Naive thymus-derived CD4-positive, alpha-beta T cell (primary cell): ENCODE measurements around the gene BCL2. TPM values are rescaled to one million over a fixed set of nuclear protein-coding genes. Genes with fewer than 3 reads are reported as not detected.
"Not testable (repeated sequence)": the region's sequence is repeated elsewhere in the genome, so short reads cannot be mapped to it uniquely, and the experiment has no call there.

Experiments used
- ATAC-seq: fragments of 150-1000 bp; cut with Tn5 transposase; 2 replicates; pipeline ENCODE4 v1.10.0; 2021; ENCODE audit warnings: mild to moderate bottlenecking, moderate library complexity
- CTCF ChIA-PET: fragments of 350-600 bp; sonication (Branson Sonifier 250); formaldehyde crosslinking; loops from one replicate; lab custom pipeline; 2021; ENCODE audit warnings: antibody characterized with exemption; lab: Charles Lee
- POLR2A ChIA-PET: fragments of 350-600 bp; sonication (Branson Sonifier 250); formaldehyde crosslinking; loops from one replicate; lab custom pipeline; 2021; ENCODE audit warnings: antibody characterized with exemption, inconsistent platforms; lab: Charles Lee
- DNase-seq, 9 donors: peaks; one replicate each; pipeline versions ENCODE4 v3.0.0 to v3.0.0-alpha.2; 2020 to 2022; ENCODE audit warnings: mixed read lengths in 1 of 9
- H3K27ac ChIP-seq: one replicate; pipeline ENCODE4 v1.7.0; 2013; ENCODE audit warnings: mild to moderate bottlenecking, low read depth, low read length, moderate library complexity
- H3K27me3 ChIP-seq, 2 donors: one replicate each; pipeline ENCODE4 v1.7.0; 2013; ENCODE audit warnings: low read length in 2 of 2, mild to moderate bottlenecking in 2 of 2, moderate library complexity in 2 of 2; ENCODE audit not compliant: control insufficient read depth in 2 of 2, insufficient read depth in 2 of 2
- H3K36me3 ChIP-seq, 3 experiments: 1 replicate in 2 of 3; 2 replicates in 1 of 3; pipeline ENCODE4 v1.7.0; 2013; ENCODE audit warnings: low read length in 3 of 3, mild to moderate bottlenecking in 3 of 3, moderate library complexity in 1 of 3; ENCODE audit not compliant: insufficient read depth in 3 of 3, control insufficient read depth in 2 of 3
- H3K4me1 ChIP-seq, 2 donors: one replicate each; pipeline ENCODE4 v1.7.0; 2013; ENCODE audit warnings: low read length in 2 of 2, mild to moderate bottlenecking in 2 of 2, moderate library complexity in 1 of 2; ENCODE audit not compliant: control insufficient read depth in 2 of 2, insufficient read depth in 2 of 2
- H3K4me3 ChIP-seq: 2 replicates; pipeline ENCODE4 v1.7.0; 2013; ENCODE audit warnings: mild to moderate bottlenecking, low read length
- H3K9me3 ChIP-seq, 3 experiments: 1 replicate in 2 of 3; 2 replicates in 1 of 3; pipeline ENCODE4 v1.7.0; 2013; ENCODE audit warnings: low read length in 3 of 3; ENCODE audit not compliant: control insufficient read depth in 2 of 3
- H3K27ac Mint-ChIP-seq, 9 donors: one replicate each; pipeline ENCODE4 v1.8.0; 2020 to 2022; ENCODE audit warnings: mixed read lengths in 9 of 9, mild to moderate bottlenecking in 8 of 9, moderate library complexity in 5 of 9, inconsistent platforms in 2 of 9
- H3K27me3 Mint-ChIP-seq, 5 donors: one replicate each; pipeline ENCODE4 v1.8.0; 2021 to 2022; ENCODE audit warnings: mixed read lengths in 5 of 5, mild to moderate bottlenecking in 1 of 5
- H3K36me3 Mint-ChIP-seq, 5 donors: one replicate each; pipeline ENCODE4 v1.8.0; 2020 to 2022; ENCODE audit warnings: mixed read lengths in 5 of 5, mild to moderate bottlenecking in 3 of 5, inconsistent platforms in 1 of 5
- H3K4me1 Mint-ChIP-seq, 7 donors: one replicate each; pipeline ENCODE4 v1.8.0; 2020 to 2022; ENCODE audit warnings: mixed read lengths in 7 of 7, mild to moderate bottlenecking in 3 of 7, inconsistent platforms in 1 of 7
- H3K4me3 Mint-ChIP-seq, 10 donors: one replicate each; pipeline ENCODE4 v1.8.0; 2020 to 2022; ENCODE audit warnings: mild to moderate bottlenecking in 10 of 10, mixed read lengths in 10 of 10, moderate library complexity in 6 of 10, inconsistent platforms in 2 of 10
- H3K9me3 Mint-ChIP-seq, 11 donors: one replicate each; pipeline ENCODE4 v1.8.0; 2020 to 2022; ENCODE audit warnings: mixed read lengths in 11 of 11, mild to moderate bottlenecking in 4 of 11, inconsistent platforms in 1 of 11, moderate library complexity in 1 of 11
- intact Hi-C, 2 donors: fragments of 100-400 bp; cut with micrococcal nuclease; formaldehyde crosslinking; loops; one replicate each; pipeline ENCODE4 v1.15.1; 2023
- polyA plus RNA-seq, 2 donors: library from polyadenylated mRNA; unstranded; fragments of 300-500 nt; fragmentation: Illumina TruSeq; gene quantifications; one replicate each; pipeline ENCODE4 v1.2.3, GENCODE V29; 2021
- total RNA-seq, 6 experiments: library from RNA in 5 of 6; stranded (reverse) in 5 of 6; gene quantifications; 1 replicate in 5 of 6; 2 replicates in 1 of 6; pipeline ENCODE4 v1.2.3 and lab custom pipeline; 2021 to 2026

Gene BCL2
- total and polyA plus RNA-seq, 7 experiments from 2014 or later = 32.7 to 154 (median 40.1) TPM

GRCh38 chr18:63237881-63238692, 81.5 kb downstream of the BCL2 start:
- Histone ChIP-seq H3K27ac (no peak overlapping the region), H3K9me3 (no peaks in the 10 kb centered on the region), H3K27me3 (no peaks in the 10 kb centered on the region), H3K36me3 (peaks cover 0 to 19% (median 0%) of the 10 kb centered on the region in 3 experiments), H3K4me1 (peaks cover 0 to 9% of the 10 kb centered on the region in 2 donors), H3K4me3 (no peak overlapping the region)
- ChIA-PET POLR2A (interaction anchor here (0.6 to 1.6 kb wide), 8 partner anchors 7 to 98 kb away, joined by 3 to 6 read pairs (median 4); no protein-coding TSS in a partner anchor), CTCF (interaction anchor here (0.5 to 1.1 kb wide), 5 partner anchors 12 to 84 kb away, joined by 3 read pairs; no protein-coding TSS in a partner anchor)
- H3K27me3 Mint-ChIP-seq = no peaks in the 10 kb centered on the region
- H3K4me3 Mint-ChIP-seq = no peak overlapping the region
- DNase-seq = no peak
- no peak for ATAC-seq
- H3K4me1 Mint-ChIP-seq = peaks cover 40 to 83% (median 76%) of the 10 kb centered on the region in 7 donors
- peak overlapping the region in 7 of 9 donors; percentile 13 to 90 (median 53) for H3K27ac Mint-ChIP-seq
- H3K36me3 Mint-ChIP-seq = peaks cover 4 to 74% (median 46%) of the 10 kb centered on the region in 5 donors
- peaks cover 0 to 9% (median 0%) of the 10 kb centered on the region in 11 donors for H3K9me3 Mint-ChIP-seq
- intact Hi-C loops = no loop called here

- peaks cover 0 to 17% (median 0%) of the 10 kb centered on the region in 3 experiments for H3K36me3 ChIP-seq
- DNase-seq (no peak), ATAC-seq (peak; percentile 29)
- no peak overlapping the region for H3K4me3 ChIP-seq
- peaks cover 4 to 17% of the 10 kb centered on the region in 2 donors for H3K4me1 ChIP-seq
- H3K27me3 ChIP-seq = no peaks in the 10 kb centered on the region
- Mint-ChIP-seq H3K4me3 (peak overlapping the region in 8 of 10 donors; percentile 9 to 62 (median 28)), H3K27ac (peak overlapping the region in 8 of 9 donors; percentile 29 to 90 (median 74)), H3K4me1 (peaks cover 42 to 83% (median 76%) of the 10 kb centered on the region in 7 donors), H3K36me3 (peaks cover 4 to 72% (median 41%) of the 10 kb centered on the region in 5 donors), H3K27me3 (no peaks in the 10 kb centered on the region), H3K9me3 (peaks cover 0 to 9% (median 0%) of the 10 kb centered on the region in 11 donors)
- ChIA-PET POLR2A (interaction anchor here (0.6 to 1.6 kb wide), 13 partner anchors 8 to 98 kb away, joined by 3 to 6 read pairs (median 3); no protein-coding TSS in a partner anchor), CTCF (interaction anchor here (0.5 to 0.8 kb wide), 4 partner anchors 19 to 84 kb away, joined by 3 read pairs; no protein-coding TSS in a partner anchor)
- H3K27ac ChIP-seq = no peak overlapping the region
- intact Hi-C loops = no loop called here
- no peaks in the 10 kb centered on the region for H3K9me3 ChIP-seq
Measured at GRCh38 chr18:63236921-63237846, 82.4 kb downstream of the BCL2 start.

- ChIA-PET CTCF (no interaction called here), POLR2A (interaction anchor here (0.7 to 1.6 kb wide), 8 partner anchors 10 to 97 kb away, joined by 3 to 6 read pairs (median 4); no protein-coding TSS in a partner anchor)
- Mint-ChIP-seq H3K27me3 (no peaks in the 10 kb centered on the region), H3K4me3 (peak overlapping the region in 5 of 10 donors; percentile 9 to 62 (median 32)), H3K9me3 (peaks cover 0 to 9% (median 0%) of the 10 kb centered on the region in 11 donors), H3K36me3 (peaks cover 4 to 65% (median 34%) of the 10 kb centered on the region in 5 donors), H3K4me1 (peaks cover 49 to 83% (median 76%) of the 10 kb centered on the region in 7 donors), H3K27ac (peak overlapping the region; percentile 30 to 90 (median 72))
- Histone ChIP-seq H3K9me3 (no peaks in the 10 kb centered on the region), H3K4me3 (no peak overlapping the region), H3K27me3 (no peaks in the 10 kb centered on the region), H3K4me1 (peaks cover 6 to 24% of the 10 kb centered on the region in 2 donors), H3K36me3 (peaks cover 0 to 11% (median 0%) of the 10 kb centered on the region in 3 experiments), H3K27ac (no peak overlapping the region)
- intact Hi-C loops = no loop called here
- DNase-seq = no peak
- peak; percentile 84 for ATAC-seq
Measured at GRCh38 chr18:63236406-63236805, 83.2 kb downstream of the BCL2 start.

- H3K27me3 ChIP-seq, H3K9me3 ChIP-seq, ATAC-seq, intact Hi-C loops, H3K27me3 Mint-ChIP-seq, H3K4me3 ChIP-seq, H3K9me3 Mint-ChIP-seq, POLR2A ChIA-PET, H3K27ac ChIP-seq, DNase-seq: not testable (repeated sequence)
- peak overlapping the region in 5 of 10 donors; percentile 3 to 62 (median 32) for H3K4me3 Mint-ChIP-seq
- Histone ChIP-seq H3K36me3 (peaks cover 0 to 11% (median 0%) of the 10 kb centered on the region in 3 experiments), H3K4me1 (peaks cover 10 to 28% of the 10 kb centered on the region in 2 donors)
- H3K36me3 Mint-ChIP-seq = peaks cover 4 to 65% (median 29%) of the 10 kb centered on the region in 5 donors
- CTCF ChIA-PET = interaction anchor here (0.6 to 1.2 kb wide), 2 partner anchors 11 to 52 kb away, joined by 3 read pairs; no protein-coding TSS in a partner anchor
- peaks cover 54 to 83% (median 76%) of the 10 kb centered on the region in 7 donors for H3K4me1 Mint-ChIP-seq
- H3K27ac Mint-ChIP-seq = peak overlapping the region; percentile 30 to 90 (median 72)
Measured at GRCh38 chr18:63235920-63236319, 83.6 kb downstream of the BCL2 start.

GRCh38 chr18:63234841-63235240, 84.7 kb downstream of the BCL2 start:
- POLR2A ChIA-PET = interaction anchor here (1.1 to 1.5 kb wide), 2 partner anchors 9 to 59 kb away, joined by 3 to 4 read pairs; no protein-coding TSS in a partner anchor
- Mint-ChIP-seq H3K36me3 (peaks cover 4 to 61% (median 25%) of the 10 kb centered on the region in 5 donors), H3K4me3 (peak overlapping the region in 9 of 10 donors; percentile 14 to 80 (median 57)), H3K9me3 (peaks cover 0 to 9% (median 0%) of the 10 kb centered on the region in 11 donors), H3K27ac (peak overlapping the region; percentile 49 to 90 (median 74)), H3K4me1 (peaks cover 59 to 86% (median 82%) of the 10 kb centered on the region in 7 donors), H3K27me3 (no peaks in the 10 kb centered on the region)
- intact Hi-C loops = no loop called here
- H3K27ac ChIP-seq = peak overlapping the region; percentile 5
- peaks cover 12 to 34% of the 10 kb centered on the region in 2 donors for H3K4me1 ChIP-seq
- H3K4me3 ChIP-seq = no peak overlapping the region
- H3K9me3 ChIP-seq = no peaks in the 10 kb centered on the region
- H3K27me3 ChIP-seq = no peaks in the 10 kb centered on the region
- DNase-seq = no peak
- CTCF ChIA-PET = interaction anchor here (1.2 kb wide), 1 partner anchor 10 kb away, joined by 3 read pairs; no protein-coding TSS in a partner anchor
- H3K36me3 ChIP-seq = peaks cover 0 to 7% (median 0%) of the 10 kb centered on the region in 3 experiments
- ATAC-seq = no peak
